H9 (cell line): ENCODE data around the gene PPIP5K2. TPM values are rescaled to one million over a fixed set of nuclear protein-coding genes. Genes with fewer than 3 reads are reported as not detected.

Experiments used
- DNase-seq: peaks from one replicate; pipeline ENCODE4 v3.0.0-alpha.2; 2017
- H2AFZ ChIP-seq: one replicate; pipeline ENCODE4 v1.6.1; 2013; ENCODE audit warnings: mild to moderate bottlenecking, low read length, control low read depth, moderate library complexity
- H2AK5ac ChIP-seq: 2 replicates; pipeline ENCODE4 v1.6.1; 2013; ENCODE audit warnings: low read length, control low read depth, mixed read lengths; ENCODE audit not compliant: insufficient read length
- H2BK120ac ChIP-seq: one replicate; pipeline ENCODE4 v1.6.1; 2013; ENCODE audit warnings: low read depth, mild to moderate bottlenecking, low read length, control low read depth, inconsistent platforms; ENCODE audit not compliant: poor library complexity, severe bottlenecking
- H2BK12ac ChIP-seq: 2 replicates; pipeline ENCODE4 v1.6.1; 2013; ENCODE audit warnings: low read length, control low read depth, mixed read lengths, low read depth; ENCODE audit not compliant: insufficient read length
- H2BK15ac ChIP-seq: 2 replicates; pipeline ENCODE4 v1.6.1; 2013; ENCODE audit warnings: low read depth, low read length, control low read depth
- H2BK20ac ChIP-seq: one replicate; pipeline ENCODE4 v1.6.1; 2013; ENCODE audit warnings: low read depth, mild to moderate bottlenecking, low read length, control low read depth, inconsistent platforms; ENCODE audit not compliant: poor library complexity, severe bottlenecking
- H2BK5ac ChIP-seq: 2 replicates; pipeline ENCODE4 v1.6.1; 2013; ENCODE audit warnings: low read length, control low read depth, mixed read lengths; ENCODE audit not compliant: insufficient read length
- H3K14ac ChIP-seq: 2 replicates; pipeline ENCODE4 v1.6.1; 2013; ENCODE audit warnings: low read length, control low read depth; ENCODE audit not compliant: insufficient read depth
- H3K18ac ChIP-seq: 2 replicates; pipeline ENCODE4 v1.6.1; 2013; ENCODE audit warnings: low read depth, mild to moderate bottlenecking, mixed read lengths, low read length, control low read depth; ENCODE audit not compliant: insufficient read length
- H3K23ac ChIP-seq: 2 replicates; pipeline ENCODE4 v1.6.1; 2013; ENCODE audit warnings: low read length, control low read depth, mixed read lengths, low read depth; ENCODE audit not compliant: insufficient read length
- H3K23me2 ChIP-seq: 2 replicates; pipeline ENCODE4 v1.6.1; 2013; ENCODE audit warnings: low read depth, mild to moderate bottlenecking, mixed read lengths, low read length, control low read depth; ENCODE audit not compliant: insufficient read length, poor library complexity, severe bottlenecking
- H3K27ac ChIP-seq: 2 replicates; pipeline ENCODE4 v1.5.1; 2013; ENCODE audit warnings: low read length, control low read depth, mixed read lengths, low read depth; ENCODE audit not compliant: insufficient read length
- H3K27me3 ChIP-seq: 2 replicates; pipeline ENCODE4 v1.6.1; 2013; ENCODE audit warnings: low read length, control low read depth, inconsistent platforms; ENCODE audit not compliant: insufficient read depth
- H3K4ac ChIP-seq: 2 replicates; pipeline ENCODE4 v1.6.1; 2013; ENCODE audit warnings: low read depth, mild to moderate bottlenecking, control low read depth, inconsistent platforms, low read length, moderate library complexity
- H3K4me1 ChIP-seq: 2 replicates; pipeline ENCODE4 v1.6.1; 2013; ENCODE audit warnings: low read length, control low read depth, inconsistent platforms; ENCODE audit not compliant: insufficient read depth
- H3K4me2 ChIP-seq: 2 replicates; pipeline ENCODE4 v1.6.1; 2013; ENCODE audit warnings: low read length, control low read depth, mixed read lengths; ENCODE audit not compliant: insufficient read length, insufficient read depth
- H3K56ac ChIP-seq: 2 replicates; pipeline ENCODE4 v1.6.1; 2013; ENCODE audit warnings: low read depth, mild to moderate bottlenecking, mixed read lengths, low read length, control low read depth; ENCODE audit not compliant: insufficient read length
- H3K79me1 ChIP-seq: 2 replicates; pipeline ENCODE4 v1.6.1; 2013; ENCODE audit warnings: low read depth, mild to moderate bottlenecking, moderate library complexity, low read length, control low read depth, inconsistent platforms; ENCODE audit not compliant: insufficient read depth, poor library complexity, severe bottlenecking
- H3K79me2 ChIP-seq: 2 replicates; pipeline ENCODE4 v1.6.1; 2013; ENCODE audit warnings: low read length, control low read depth, inconsistent platforms; ENCODE audit not compliant: insufficient read depth
- H3K9ac ChIP-seq: 2 replicates; pipeline ENCODE4 v1.6.1; 2013; ENCODE audit warnings: low read length, control low read depth, mixed read lengths; ENCODE audit not compliant: insufficient read length; ENCODE audit errors: extremely low read depth
- H3K9me3 ChIP-seq: one replicate; pipeline ENCODE4 v1.6.1; 2013; ENCODE audit warnings: low read depth, low read length, inconsistent platforms; ENCODE audit not compliant: control insufficient read depth
- H3T11ph ChIP-seq: one replicate; pipeline ENCODE4 v1.6.1; 2013; ENCODE audit warnings: mild to moderate bottlenecking, low read length, control low read depth, inconsistent platforms
- H4K20me1 ChIP-seq: one replicate; pipeline ENCODE4 v1.6.1; 2013; ENCODE audit not compliant: control insufficient read depth, insufficient read length, insufficient read depth
- H4K5ac ChIP-seq: 2 replicates; pipeline ENCODE4 v1.6.1; 2013; ENCODE audit warnings: low read depth, mild to moderate bottlenecking, mixed read lengths, low read length, control low read depth; ENCODE audit not compliant: insufficient read length
- H4K8ac ChIP-seq: replicated peaks from 2 replicates; pipeline ENCODE4 v1.6.1; 2013; ENCODE audit warnings: low read length, control low read depth, mixed read lengths, low read depth; ENCODE audit not compliant: insufficient read length
- H4K91ac ChIP-seq: 2 replicates; pipeline ENCODE4 v1.6.1; 2013; ENCODE audit warnings: low read depth, mild to moderate bottlenecking, moderate library complexity, mixed read lengths, low read length, control low read depth; ENCODE audit not compliant: insufficient read length
- H3K27ac Mint-ChIP-seq, 3 experiments: 2 replicates in 2 of 3; 3 replicates in 1 of 3; pipeline ENCODE4 v1.8.0; 2020 to 2021; ENCODE audit warnings: mixed read lengths in 3 of 3, mild to moderate bottlenecking in 1 of 3, moderate library complexity in 1 of 3
- H3K27me3 Mint-ChIP-seq: 2 replicates; pipeline ENCODE4 v1.8.0; 2021; ENCODE audit warnings: low read depth, mild to moderate bottlenecking, moderate library complexity, mixed read lengths
- H3K36me3 Mint-ChIP-seq, 3 experiments: 2 replicates in 2 of 3; 3 replicates in 1 of 3; pipeline ENCODE4 v1.8.0; 2020 to 2021; ENCODE audit warnings: low read depth in 3 of 3, mixed read lengths in 3 of 3; ENCODE audit not compliant: insufficient read depth in 1 of 3
- H3K4me1 Mint-ChIP-seq, 2 experiments: 2 replicates each; pipeline ENCODE4 v1.8.0; 2020; ENCODE audit warnings: mixed read lengths in 2 of 2
- H3K4me3 Mint-ChIP-seq, 2 experiments: 2 replicates in 1 of 2; 3 replicates in 1 of 2; pipeline ENCODE4 v1.8.0; 2020 to 2021; ENCODE audit warnings: mild to moderate bottlenecking in 2 of 2, mixed read lengths in 2 of 2, moderate library complexity in 1 of 2
- H3K9me3 Mint-ChIP-seq, 2 experiments: 2 replicates in 1 of 2; 3 replicates in 1 of 2; pipeline ENCODE4 v1.8.0; 2020; ENCODE audit warnings: mild to moderate bottlenecking in 2 of 2, mixed read lengths in 2 of 2, moderate library complexity in 1 of 2
- WGBS: extraction: QIAGEN DNeasy Blood & Tissue Kit; methylation state at CpG from one replicate; pipeline ENCODE4 v1.1.7; 2013; ENCODE audit warnings: missing lambda C conversion rate, low lambda C conversion rate, mixed read lengths; ENCODE audit not compliant: insufficient read length; ENCODE audit errors: extremely low coverage; 5-methylcytosine and 5-hydroxymethylcytosine counted together
- total RNA-seq: library from RNA; stranded (reverse); gene quantifications from 2 replicates; pipeline ENCODE4 v1.2.1, GENCODE V29; 2021
- TF ChIP-seq, protein P1 (sequence below): fragments of 200-600 bp; sonication (generic); conservative IDR thresholded peaks from 3 replicates; pipeline ENCODE4 v1.8.0; 2021; ENCODE audit warnings: antibody characterized with exemption, mild to moderate bottlenecking

The PPIP5K2 gene
- total RNA-seq, 1 experiment from 2014 or later, result 43.8 TPM

DNA sequence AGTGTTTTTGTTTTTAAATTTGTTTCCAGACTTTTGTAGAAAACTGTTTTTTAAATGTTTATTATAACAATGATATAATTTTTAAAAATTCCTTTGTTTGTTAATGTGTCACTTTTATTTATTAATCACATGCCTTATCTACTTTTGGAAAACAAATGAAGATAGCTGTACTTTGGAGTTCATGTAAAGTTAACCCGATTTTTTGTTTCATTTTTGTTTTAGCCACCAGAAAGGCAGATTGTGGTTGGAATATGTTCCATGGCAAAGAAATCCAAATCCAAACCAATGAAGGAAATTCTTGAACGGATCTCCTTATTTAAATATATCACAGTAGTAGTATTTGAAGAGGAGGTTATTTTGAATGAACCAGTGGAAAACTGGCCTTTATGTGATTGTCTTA lies 13.1 kb downstream of the PPIP5K2 start:
- no peak overlapping the region for H4K8ac ChIP-seq
- H3K9me3 ChIP-seq, result no peaks in the 10 kb centered on the region
- no peak overlapping the region for H2BK20ac ChIP-seq
- H3K9ac ChIP-seq, result no peak overlapping the region
- Mint-ChIP-seq H3K4me1 (no peaks in the 10 kb centered on the region), H3K9me3 (no peaks in the 10 kb centered on the region), H3K27ac (no peak overlapping the region), H3K4me3 (no peak overlapping the region), H3K27me3 (no peaks in the 10 kb centered on the region), H3K36me3 (peaks cover 4 to 7% (median 4%) of the 10 kb centered on the region in 3 experiments; a peak in 4 of 7 replicates)
- H3T11ph ChIP-seq, result no peak overlapping the region
- no peak overlapping the region for H3K4me2 ChIP-seq
- H3K23ac ChIP-seq, result no peak overlapping the region
- no peaks in the 10 kb centered on the region for H3K23me2 ChIP-seq
- H2BK12ac ChIP-seq, result no peak overlapping the region
- no peak overlapping the region for H4K91ac ChIP-seq
- H3K56ac ChIP-seq, result no peak overlapping the region
- no peaks in the 10 kb centered on the region for H3K79me2 ChIP-seq
- H3K18ac ChIP-seq, result no peak overlapping the region
- no peak overlapping the region for H3K14ac ChIP-seq
- TF ChIP-seq, protein P1, sequence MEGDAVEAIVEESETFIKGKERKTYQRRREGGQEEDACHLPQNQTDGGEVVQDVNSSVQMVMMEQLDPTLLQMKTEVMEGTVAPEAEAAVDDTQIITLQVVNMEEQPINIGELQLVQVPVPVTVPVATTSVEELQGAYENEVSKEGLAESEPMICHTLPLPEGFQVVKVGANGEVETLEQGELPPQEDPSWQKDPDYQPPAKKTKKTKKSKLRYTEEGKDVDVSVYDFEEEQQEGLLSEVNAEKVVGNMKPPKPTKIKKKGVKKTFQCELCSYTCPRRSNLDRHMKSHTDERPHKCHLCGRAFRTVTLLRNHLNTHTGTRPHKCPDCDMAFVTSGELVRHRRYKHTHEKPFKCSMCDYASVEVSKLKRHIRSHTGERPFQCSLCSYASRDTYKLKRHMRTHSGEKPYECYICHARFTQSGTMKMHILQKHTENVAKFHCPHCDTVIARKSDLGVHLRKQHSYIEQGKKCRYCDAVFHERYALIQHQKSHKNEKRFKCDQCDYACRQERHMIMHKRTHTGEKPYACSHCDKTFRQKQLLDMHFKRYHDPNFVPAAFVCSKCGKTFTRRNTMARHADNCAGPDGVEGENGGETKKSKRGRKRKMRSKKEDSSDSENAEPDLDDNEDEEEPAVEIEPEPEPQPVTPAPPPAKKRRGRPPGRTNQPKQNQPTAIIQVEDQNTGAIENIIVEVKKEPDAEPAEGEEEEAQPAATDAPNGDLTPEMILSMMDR, result no peak
- no peak overlapping the region for H2AK5ac ChIP-seq
- no peaks in the 10 kb centered on the region for H3K4me1 ChIP-seq
- no peaks in the 10 kb centered on the region for H3K27me3 ChIP-seq
- no peak overlapping the region for H3K4ac ChIP-seq
- no CpG with 5 or more reads among the region's 2 CpGs for WGBS
- H4K5ac ChIP-seq, result no peak overlapping the region
- H2AFZ ChIP-seq, result no peak overlapping the region
- no peak overlapping the region for H2BK120ac ChIP-seq
- no peak overlapping the region for H2BK15ac ChIP-seq
- DNase-seq, result no peak
- H3K79me1 ChIP-seq, result no peaks in the 10 kb centered on the region
- no peak overlapping the region for H3K27ac ChIP-seq
- no peak overlapping the region for H2BK5ac ChIP-seq
- H4K20me1 ChIP-seq, result no peaks in the 10 kb centered on the region
